ENCODE results near the gene RAB9B.
A peak's percentile ranks its signal among the peaks of the same experiment; 100 is the strongest.
"Not testable (repeated sequence)": the region's sequence is repeated elsewhere in the genome, so short reads cannot be mapped to it uniquely, and the experiment has no call there.

The RAB9B gene

GRCh38 chrX:103831803-103832544, at the start of gene RAB9B:
TSS of gene RAB9B (minus strand) at chrX:103832257. CDS start at chrX:103825784, 6,473 bp downstream.
- DNase-seq (ENCODE audit: low read depth in 2 of 2), result peak in 1 of 2 donors; percentile 54

DNA sequence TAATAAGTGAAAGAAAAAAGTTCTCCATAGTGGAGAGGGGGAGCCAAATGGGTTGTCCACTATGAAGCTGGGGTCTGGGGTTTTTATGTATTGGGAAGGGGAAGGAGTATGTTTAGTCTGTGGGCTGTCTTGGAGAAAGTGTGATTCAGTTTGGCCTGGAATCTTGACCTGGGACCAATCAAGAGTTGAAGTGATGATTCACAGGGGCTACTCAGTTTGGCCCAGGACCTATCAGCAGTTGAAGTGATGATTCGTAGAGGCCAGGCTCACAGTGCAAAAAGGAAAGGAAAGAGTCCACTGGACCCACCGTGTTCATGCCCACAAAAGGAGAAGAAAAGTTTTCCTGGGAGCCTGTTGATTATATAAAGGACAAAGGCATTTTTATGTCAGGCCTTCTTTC, 47.3 kb upstream of the RAB9B start:
- no peak for DNase-seq (ENCODE audit: low read depth in 2 of 2)

GRCh38 chrX:103878466-103879122, 46.5 kb upstream of the RAB9B start:
- DNase-seq (ENCODE audit: low read depth in 2 of 2), result no peak

DNA sequence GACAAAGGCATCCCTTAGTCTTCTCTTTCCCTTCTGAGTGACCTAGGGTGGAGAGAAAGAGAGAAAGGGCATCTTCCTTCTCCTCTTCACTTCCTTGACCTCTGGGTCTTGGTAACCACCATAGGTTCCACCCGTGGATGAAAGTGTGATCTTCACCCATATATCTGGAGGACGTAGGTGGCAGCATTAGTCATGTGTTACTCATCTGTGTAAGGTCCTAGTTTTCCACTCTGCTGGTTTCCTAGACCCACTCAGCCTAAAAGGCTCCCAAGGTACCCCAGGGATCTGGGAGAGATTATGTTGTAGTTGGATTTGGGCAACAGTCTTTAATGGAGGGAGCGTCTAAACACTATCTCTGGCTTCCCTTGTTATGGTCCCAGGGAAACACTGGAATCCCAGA, 45.5 kb upstream of the RAB9B start:
- no peak for DNase-seq (ENCODE audit: low read depth in 2 of 2)

GRCh38 chrX:103864886-103865534, 33.0 kb upstream of the RAB9B start:
- DNase-seq (ENCODE audit: low read depth in 2 of 2), result no peak

- DNase-seq (ENCODE audit: low read depth in 2 of 2), result no peak
Observed at GRCh38 chrX:103864149-103864548, 32.1 kb upstream of the RAB9B start.

- no peak for DNase-seq (ENCODE audit: low read depth in 2 of 2)
Observed at GRCh38 chrX:103861200-103861599, 29.1 kb upstream of the RAB9B start.

DNA sequence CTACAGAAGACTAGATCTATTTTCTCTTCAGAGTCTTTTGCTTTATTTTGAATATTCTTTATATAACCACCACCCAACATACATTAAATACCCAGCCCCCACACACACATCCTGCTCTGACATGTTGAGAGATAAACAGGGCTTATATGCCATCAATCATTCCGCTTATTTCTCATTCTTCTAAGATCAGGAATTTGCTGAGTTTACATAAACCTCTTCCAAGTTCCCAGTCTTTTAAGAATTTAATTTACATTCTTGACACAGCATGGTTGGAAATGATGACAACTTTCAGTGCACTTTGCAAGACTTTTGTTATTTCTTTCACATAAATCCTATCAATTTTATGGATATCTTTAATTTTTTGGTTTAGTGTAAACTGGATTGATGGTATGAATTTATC, 17.5 kb upstream of the RAB9B start:
- no peak for DNase-seq (ENCODE audit: low read depth in 2 of 2)

DNA sequence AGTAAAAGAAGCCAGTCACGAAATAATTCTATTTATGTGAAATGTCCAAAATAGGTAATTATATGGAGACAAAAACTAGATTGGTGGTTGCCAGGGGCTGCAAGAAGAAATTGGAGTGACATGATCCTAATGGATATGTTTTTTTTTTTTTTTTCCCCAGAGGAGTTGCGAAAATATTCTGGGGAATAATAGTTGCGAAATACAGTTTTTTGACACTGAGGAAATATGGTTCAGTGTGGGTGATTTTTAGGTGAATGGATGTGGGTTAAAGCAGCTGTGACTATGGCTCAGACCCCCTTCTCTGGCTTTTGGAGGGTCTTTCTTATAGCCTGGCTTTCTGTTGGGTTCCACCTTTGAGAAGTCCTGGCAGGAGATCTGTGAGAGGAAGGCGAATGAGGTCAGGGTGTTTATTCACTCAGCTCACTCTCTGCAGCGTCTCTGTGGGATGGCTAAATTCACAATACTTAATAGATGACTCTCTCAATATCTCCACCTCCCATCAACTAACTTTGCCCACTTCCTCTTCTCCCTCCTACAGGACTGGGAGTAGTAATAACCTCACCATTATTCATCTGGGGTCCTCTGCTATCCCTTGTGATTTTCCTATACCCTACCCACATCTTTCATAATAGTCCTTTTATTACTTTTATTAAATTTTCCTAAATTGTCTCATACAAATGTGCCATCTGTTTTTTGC, 15.3 kb upstream of the RAB9B start:
- no peak for DNase-seq (ENCODE audit: low read depth in 2 of 2)

DNA sequence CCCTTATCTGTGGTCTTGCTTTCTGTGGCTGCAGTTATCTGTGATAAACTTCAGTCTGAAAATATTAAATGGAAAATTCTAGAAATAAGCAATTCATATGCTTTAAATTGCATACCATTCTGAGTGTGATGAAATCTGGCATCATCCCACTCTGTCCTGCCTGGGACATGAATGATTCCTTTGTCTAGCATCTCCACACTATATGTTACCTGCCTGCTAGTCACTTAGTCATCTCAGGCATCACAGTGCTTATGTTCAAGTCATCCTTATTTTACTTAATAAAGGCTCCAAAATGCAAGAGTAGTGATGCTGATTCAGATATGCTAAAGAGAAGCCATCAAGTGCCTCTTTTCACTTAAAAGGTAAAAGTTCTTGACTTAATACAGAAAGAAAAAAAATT, 14.3 kb upstream of the RAB9B start:
- DNase-seq (ENCODE audit: low read depth in 2 of 2), result no peak

DNA sequence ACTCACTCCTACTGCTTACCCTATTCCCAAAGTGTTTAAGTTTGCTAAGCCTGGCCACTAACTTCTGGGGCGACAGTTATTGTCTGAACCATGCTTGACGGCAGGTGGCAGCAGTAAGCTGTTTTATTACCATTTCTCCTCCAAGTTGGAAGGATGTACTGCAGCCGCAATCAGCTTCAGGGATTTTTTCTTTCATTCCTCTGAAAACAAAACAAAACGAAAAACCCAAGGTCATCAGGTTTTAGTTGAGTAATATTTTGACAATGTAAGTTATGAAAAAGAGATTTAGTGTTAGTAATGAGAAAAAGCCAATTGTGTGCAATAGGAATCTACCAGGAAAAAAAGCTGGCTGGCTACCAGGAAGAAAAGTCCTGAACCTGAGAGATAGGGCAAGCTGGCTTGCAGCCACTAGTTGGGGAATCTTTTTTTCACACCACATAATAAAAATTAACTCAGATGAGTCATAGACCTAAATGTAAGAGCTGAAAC, 13.2 kb upstream of the RAB9B start:
- DNase-seq (ENCODE audit: low read depth in 2 of 2), result peak; percentile 31

DNA sequence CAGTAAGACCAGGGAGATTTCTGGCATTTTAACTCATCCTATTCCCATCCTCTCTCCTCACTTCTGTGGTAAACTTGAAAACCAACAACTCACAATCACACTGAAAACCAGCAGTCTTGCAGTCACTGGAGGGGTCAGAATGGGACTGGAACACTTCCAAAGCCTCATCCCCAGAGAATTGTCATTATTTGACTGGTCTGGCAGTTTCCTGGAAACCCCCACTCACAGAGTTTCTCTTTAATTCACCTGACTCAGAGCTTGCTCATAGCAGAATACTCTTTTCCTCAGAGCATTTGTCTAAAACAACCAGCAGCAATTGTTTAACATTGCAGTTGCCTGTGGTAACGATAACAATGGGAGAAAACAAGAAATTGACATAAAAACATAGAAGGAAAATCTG, 7.3 kb upstream of the RAB9B start:
- DNase-seq (ENCODE audit: low read depth in 2 of 2), result no peak

GRCh38 chrX:103831342-103831802, 685 bp downstream of the RAB9B start:
- peak in 1 of 2 donors; percentile 49 for DNase-seq (ENCODE audit: low read depth in 2 of 2)

DNA sequence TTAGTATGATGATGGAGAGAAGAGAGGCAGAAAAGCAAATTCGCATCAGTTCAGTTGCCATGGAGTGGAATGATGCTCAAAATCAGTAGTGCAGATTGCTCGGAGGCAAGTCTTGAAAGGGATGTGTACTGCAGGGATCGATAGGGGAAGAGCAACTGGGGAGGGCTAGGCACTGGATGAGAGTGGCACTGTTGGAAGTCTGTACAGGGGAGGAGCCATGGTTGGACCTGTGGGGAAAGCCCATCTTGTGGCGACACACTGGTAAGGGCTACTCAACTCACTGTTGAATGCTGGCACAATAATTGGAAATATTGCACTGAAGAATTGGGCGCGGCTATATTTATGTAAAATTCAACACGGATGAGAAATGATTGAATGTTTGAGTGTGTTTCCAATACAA, 1.2 kb downstream of the RAB9B start:
- no peak for DNase-seq (ENCODE audit: low read depth in 2 of 2)

GRCh38 chrX:103828529-103828928, 3.5 kb downstream of the RAB9B start:
- no peak for DNase-seq (ENCODE audit: low read depth in 2 of 2)

GRCh38 chrX:103825881-103826280, 6.2 kb downstream of the RAB9B start:
- DNase-seq (ENCODE audit: low read depth in 2 of 2), result no peak

DNA sequence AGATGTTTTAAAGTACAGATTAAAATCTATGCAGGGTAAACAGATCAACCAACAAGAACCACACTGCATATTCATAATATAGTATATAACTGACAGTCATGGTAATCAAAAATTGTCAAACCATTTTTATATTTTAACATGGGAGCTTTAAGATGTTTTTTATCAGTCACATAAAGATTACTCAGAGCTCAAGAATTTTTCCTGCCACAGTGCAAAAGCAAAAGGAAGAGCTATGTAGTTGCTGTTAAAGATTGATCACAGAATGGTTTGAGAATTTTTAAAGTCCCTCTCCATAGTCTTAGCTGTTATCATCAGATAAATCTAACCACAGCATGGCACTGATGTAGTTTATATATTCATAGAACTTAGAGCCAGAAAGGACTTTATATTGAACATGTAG, 8.5 kb downstream of the RAB9B start:
- no peak for DNase-seq (ENCODE audit: low read depth in 2 of 2)

- DNase-seq (ENCODE audit: low read depth in 2 of 2), result not testable (repeated sequence)
Observed at GRCh38 chrX:103820802-103821201, 11.3 kb downstream of the RAB9B start.

DNA sequence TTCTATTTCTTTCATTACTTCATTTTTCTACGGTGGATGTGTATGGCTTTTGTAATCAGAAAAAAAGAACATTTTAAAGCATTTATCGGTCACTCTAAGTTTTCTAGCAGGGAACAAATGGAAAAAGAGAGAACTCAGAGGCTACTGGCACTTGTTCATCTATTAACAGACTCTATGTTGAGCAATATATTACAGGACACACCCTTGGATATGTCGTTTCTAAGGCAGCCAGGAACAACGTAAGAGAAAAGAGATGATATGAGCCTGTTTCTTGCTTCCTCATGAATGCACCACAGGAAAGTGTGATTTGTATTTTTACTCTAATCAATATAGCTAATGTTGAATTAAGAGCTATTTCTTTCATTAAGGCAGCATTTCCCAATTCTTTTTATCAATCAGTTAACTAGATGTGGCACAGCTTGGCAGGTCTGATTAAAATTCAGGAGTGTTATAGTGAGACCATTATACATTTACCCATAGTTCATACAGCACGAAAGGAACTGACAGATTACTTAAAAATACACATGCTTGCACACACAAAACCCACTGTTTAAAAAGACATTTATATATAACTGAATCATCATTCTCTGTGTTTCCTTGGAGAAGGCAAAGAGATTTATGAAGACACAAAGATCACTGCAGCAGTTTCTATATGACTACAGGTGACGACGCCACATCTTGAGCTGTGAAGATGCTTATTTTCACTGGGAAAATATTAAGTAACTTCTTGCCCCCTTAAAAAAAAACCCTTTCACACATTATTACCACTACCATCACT, 13.0 kb downstream of the RAB9B start:
- DNase-seq (ENCODE audit: low read depth in 2 of 2), result no peak

DNA sequence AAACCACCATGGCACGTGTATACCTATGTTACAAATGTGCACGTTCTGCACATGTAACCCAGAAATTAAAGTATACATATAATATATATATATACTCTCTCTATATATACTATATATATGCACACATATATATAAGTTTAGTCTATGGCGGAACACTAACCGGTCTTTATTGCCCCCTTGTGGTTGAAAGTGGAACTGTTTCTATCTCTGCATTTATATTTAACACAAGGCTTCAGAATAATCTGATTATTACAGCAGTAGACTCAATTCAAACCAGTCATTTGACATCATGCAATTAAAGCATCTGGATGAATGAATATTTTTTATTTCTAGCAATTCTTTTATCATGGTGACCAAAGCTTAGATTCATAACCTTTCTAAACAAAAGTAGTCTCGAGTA, 14.6 kb downstream of the RAB9B start:
- peak in 1 of 2 donors; percentile 58 for DNase-seq (ENCODE audit: low read depth in 2 of 2)

DNA sequence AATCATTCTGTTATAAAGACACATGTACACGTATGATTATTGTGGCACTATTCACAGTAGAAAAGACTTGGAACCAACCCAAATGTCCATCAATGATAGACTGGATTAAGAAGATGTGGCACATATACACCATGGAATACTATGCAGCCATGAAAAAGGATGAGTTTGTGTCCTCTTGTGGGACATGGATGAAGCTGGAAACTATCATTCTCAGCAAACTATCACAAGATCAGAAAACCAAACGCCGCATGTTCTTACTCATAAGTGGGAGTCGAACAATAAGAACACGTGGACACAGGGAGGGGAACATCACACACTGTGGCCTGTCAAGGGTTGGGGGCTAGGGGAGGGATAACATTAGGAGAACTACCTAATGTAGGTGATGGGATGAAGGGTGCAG, 15.0 kb downstream of the RAB9B start:
- not testable (repeated sequence) for DNase-seq (ENCODE audit: low read depth in 2 of 2)
